ENCODE results near the gene VCY1B.
"Not testable (repeated sequence)": the region's sequence is repeated elsewhere in the genome, so short reads cannot be mapped to it uniquely, and the experiment has no call there.

DNA sequence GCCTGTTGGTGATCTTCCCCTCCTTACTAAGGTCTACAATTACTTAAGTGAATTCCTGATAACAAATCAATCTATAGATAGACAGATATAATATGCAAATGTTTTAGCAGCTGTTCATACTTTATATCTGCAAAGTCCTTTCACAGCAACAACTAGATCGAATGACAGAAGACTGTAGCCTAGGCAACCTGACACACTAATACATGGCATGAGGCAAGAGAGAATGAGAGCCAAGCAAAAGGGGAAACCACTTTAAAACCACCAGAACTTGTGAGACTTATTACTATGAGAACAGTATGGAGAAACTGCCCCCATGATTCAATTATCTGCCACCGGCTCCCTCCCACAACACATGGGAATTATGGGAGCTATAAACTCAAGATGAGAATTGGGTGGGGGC, 44.1 kb upstream of the VCY1B start:
- TF ChIP-seq, protein P1, sequence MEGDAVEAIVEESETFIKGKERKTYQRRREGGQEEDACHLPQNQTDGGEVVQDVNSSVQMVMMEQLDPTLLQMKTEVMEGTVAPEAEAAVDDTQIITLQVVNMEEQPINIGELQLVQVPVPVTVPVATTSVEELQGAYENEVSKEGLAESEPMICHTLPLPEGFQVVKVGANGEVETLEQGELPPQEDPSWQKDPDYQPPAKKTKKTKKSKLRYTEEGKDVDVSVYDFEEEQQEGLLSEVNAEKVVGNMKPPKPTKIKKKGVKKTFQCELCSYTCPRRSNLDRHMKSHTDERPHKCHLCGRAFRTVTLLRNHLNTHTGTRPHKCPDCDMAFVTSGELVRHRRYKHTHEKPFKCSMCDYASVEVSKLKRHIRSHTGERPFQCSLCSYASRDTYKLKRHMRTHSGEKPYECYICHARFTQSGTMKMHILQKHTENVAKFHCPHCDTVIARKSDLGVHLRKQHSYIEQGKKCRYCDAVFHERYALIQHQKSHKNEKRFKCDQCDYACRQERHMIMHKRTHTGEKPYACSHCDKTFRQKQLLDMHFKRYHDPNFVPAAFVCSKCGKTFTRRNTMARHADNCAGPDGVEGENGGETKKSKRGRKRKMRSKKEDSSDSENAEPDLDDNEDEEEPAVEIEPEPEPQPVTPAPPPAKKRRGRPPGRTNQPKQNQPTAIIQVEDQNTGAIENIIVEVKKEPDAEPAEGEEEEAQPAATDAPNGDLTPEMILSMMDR (IDR thresholded peaks at IDR 0.05): not testable (repeated sequence)
- TF ChIP-seq POLR2AphosphoS5 (IDR thresholded peaks at IDR 0.05); POLR2A (IDR thresholded peaks at IDR 0.05); EP300 (IDR thresholded peaks at IDR 0.05; ENCODE audit: low read depth): not testable (repeated sequence)

All from transverse colon (tissue), 4 donors.